Adipocyte (in vitro differentiated cells): ENCODE results near the gene LFNG.
A peak's percentile ranks its signal among the peaks of the same experiment; 100 is the strongest.

Experiments used
- DNase-seq: peaks from one replicate; pipeline ENCODE4 v3.0.0-alpha.2; 2015; ENCODE audit warnings: low read depth
- H3K27me3 ChIP-seq: replicated peaks from 2 replicates; pipeline ENCODE4 v1.7.0; 2013; ENCODE audit warnings: mild to moderate bottlenecking, low read length, moderate library complexity; ENCODE audit not compliant: control insufficient read depth, insufficient read depth
- H3K36me3 ChIP-seq: 2 replicates; pipeline ENCODE4 v1.7.0; 2013; ENCODE audit warnings: low read length, mild to moderate bottlenecking, moderate library complexity; ENCODE audit not compliant: control insufficient read depth, insufficient read depth, severe bottlenecking
- H3K4me1 ChIP-seq: 2 replicates; pipeline ENCODE4 v1.7.0; 2013; ENCODE audit warnings: mild to moderate bottlenecking, low read length, moderate library complexity; ENCODE audit not compliant: control insufficient read depth, insufficient read depth
- H3K4me3 ChIP-seq: 2 replicates; pipeline ENCODE4 v1.7.0; 2013; ENCODE audit warnings: mild to moderate bottlenecking, low read length, moderate library complexity
- H3K9ac ChIP-seq: 2 replicates; pipeline ENCODE4 v1.7.0; 2013; ENCODE audit warnings: mild to moderate bottlenecking, low read length, moderate library complexity
- H3K9me3 ChIP-seq: 2 replicates; pipeline ENCODE4 v1.7.0; 2013; ENCODE audit warnings: mild to moderate bottlenecking, low read length, moderate library complexity; ENCODE audit not compliant: control insufficient read depth

Gene LFNG

GRCh38 chr7:2487586-2488271 is 31.8 kb upstream of the LFNG start:
- Histone ChIP-seq H3K4me3 (peak overlapping the region; percentile 28), H3K27me3 (no peaks in the 10 kb centered on the region), H3K9ac (peak overlapping the region; percentile 70), H3K4me1 (peaks cover 28% of the 10 kb centered on the region), H3K9me3 (peaks cover 7% of the 10 kb centered on the region), H3K36me3 (no peaks in the 10 kb centered on the region)
- no peak for DNase-seq

GRCh38 chr7:2488272-2488645 is 31.3 kb upstream of the LFNG start:
- H3K9me3 ChIP-seq = peaks cover 2% of the 10 kb centered on the region
- H3K27me3 ChIP-seq = no peaks in the 10 kb centered on the region
- H3K9ac ChIP-seq = peak overlapping the region; percentile 70
- peak; percentile 70 for DNase-seq
- H3K4me3 ChIP-seq = peak overlapping the region; percentile 28
- H3K36me3 ChIP-seq = no peaks in the 10 kb centered on the region
- peaks cover 34% of the 10 kb centered on the region for H3K4me1 ChIP-seq

DNA sequence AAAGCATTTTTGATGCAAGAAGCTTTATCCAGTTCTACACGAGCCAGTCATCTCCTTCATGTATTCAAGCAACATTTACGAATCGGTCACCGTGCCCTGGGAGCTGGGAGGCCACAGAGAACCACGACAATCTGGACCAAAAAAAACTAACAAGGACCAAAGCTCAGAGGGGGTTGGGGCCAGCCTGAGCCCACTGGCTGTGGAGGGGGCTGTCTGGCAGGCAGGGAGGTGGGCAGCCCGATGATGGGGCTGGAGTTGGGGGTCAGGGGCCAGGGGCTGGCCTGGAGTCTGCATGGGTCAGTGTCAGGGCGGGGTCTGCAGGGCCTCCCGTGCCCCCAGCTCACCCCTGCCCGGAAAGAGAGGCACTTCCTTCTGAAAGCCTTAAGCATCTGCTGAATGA is 30.9 kb upstream of the LFNG start:
- Histone ChIP-seq H3K27me3 (no peaks in the 10 kb centered on the region), H3K4me3 (peak overlapping the region; percentile 28), H3K9ac (peak overlapping the region; percentile 70), H3K9me3 (no peaks in the 10 kb centered on the region), H3K36me3 (no peaks in the 10 kb centered on the region), H3K4me1 (peaks cover 38% of the 10 kb centered on the region)
- no peak for DNase-seq

- Histone ChIP-seq H3K27me3 (peaks cover 3% of the 10 kb centered on the region), H3K36me3 (no peaks in the 10 kb centered on the region), H3K9ac (no peak overlapping the region), H3K4me3 (no peak overlapping the region), H3K4me1 (peaks cover 41% of the 10 kb centered on the region), H3K9me3 (no peaks in the 10 kb centered on the region)
- DNase-seq = no peak
Measured at GRCh38 chr7:2490181-2490651, 29.4 kb upstream of the LFNG start.

GRCh38 chr7:2492038-2492437 is 27.5 kb upstream of the LFNG start:
- Histone ChIP-seq H3K27me3 (peaks cover 5% of the 10 kb centered on the region), H3K9ac (no peak overlapping the region), H3K9me3 (no peaks in the 10 kb centered on the region), H3K4me3 (no peak overlapping the region), H3K36me3 (no peaks in the 10 kb centered on the region), H3K4me1 (peaks cover 41% of the 10 kb centered on the region)
- DNase-seq = no peak

DNA sequence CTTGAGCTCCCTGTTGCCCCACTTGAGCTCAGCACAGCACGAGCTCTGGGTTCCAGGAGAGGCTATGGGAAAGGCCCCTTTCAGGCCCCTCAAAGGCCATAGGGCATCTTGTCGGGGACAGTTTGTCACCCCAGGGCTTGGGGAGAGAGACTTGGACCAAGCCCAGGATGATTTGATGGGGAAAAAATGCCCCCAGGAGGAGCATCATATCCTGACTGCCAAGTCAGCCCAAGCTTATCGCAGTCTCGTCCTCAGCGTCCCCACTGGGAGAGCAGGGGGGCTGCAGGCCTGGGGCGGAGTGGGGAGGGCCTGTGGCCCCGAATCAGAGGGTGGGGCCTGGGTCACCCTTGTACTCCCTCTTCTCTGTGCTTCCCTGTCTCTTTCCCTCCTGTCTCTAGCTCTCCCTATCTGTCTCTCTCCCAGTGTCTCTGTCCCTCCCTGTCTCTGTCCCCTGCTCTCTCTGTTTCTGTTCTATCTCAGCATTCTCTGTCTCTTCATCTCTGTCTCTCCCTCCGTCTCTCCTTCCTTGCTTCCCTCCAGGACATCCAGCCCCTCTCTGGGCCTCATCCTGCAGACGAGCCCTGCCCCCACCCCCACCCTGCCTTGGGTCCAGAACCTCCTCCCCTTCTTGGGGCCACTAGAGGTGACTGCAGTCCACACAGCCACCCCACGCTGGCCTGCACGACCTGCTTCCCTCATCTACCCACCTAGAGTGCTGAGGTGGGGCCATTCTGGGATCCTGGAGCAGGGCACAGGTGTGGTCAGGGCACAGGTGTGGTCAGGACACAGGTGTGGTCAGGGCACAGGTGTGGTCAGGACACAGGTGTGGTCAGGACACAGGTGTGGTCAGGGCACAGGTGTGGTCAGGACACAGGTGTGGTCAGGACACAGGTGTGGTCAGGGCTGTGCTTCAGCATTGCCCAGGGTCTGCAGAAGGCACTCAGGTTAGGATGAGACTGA is 26.1 kb upstream of the LFNG start:
- peaks cover 11% of the 10 kb centered on the region for H3K27me3 ChIP-seq
- H3K9ac ChIP-seq = peak overlapping the region; percentile 20
- no peak for DNase-seq
- H3K9me3 ChIP-seq = no peaks in the 10 kb centered on the region
- H3K36me3 ChIP-seq = no peaks in the 10 kb centered on the region
- H3K4me1 ChIP-seq = peaks cover 28% of the 10 kb centered on the region
- H3K4me3 ChIP-seq = no peak overlapping the region

GRCh38 chr7:2494191-2495130 is 25.1 kb upstream of the LFNG start:
- peaks cover 18% of the 10 kb centered on the region for H3K4me1 ChIP-seq
- no peaks in the 10 kb centered on the region for H3K36me3 ChIP-seq
- H3K4me3 ChIP-seq = no peak overlapping the region
- DNase-seq = no peak
- no peaks in the 10 kb centered on the region for H3K9me3 ChIP-seq
- H3K27me3 ChIP-seq = peaks cover 11% of the 10 kb centered on the region
- H3K9ac ChIP-seq = no peak overlapping the region

- H3K9me3 ChIP-seq = no peaks in the 10 kb centered on the region
- H3K36me3 ChIP-seq = no peaks in the 10 kb centered on the region
- no peak overlapping the region for H3K9ac ChIP-seq
- H3K27me3 ChIP-seq = peaks cover 11% of the 10 kb centered on the region
- H3K4me1 ChIP-seq = peaks cover 13% of the 10 kb centered on the region
- H3K4me3 ChIP-seq = no peak overlapping the region
- no peak for DNase-seq
Measured at GRCh38 chr7:2495418-2496299, 23.9 kb upstream of the LFNG start.

DNA sequence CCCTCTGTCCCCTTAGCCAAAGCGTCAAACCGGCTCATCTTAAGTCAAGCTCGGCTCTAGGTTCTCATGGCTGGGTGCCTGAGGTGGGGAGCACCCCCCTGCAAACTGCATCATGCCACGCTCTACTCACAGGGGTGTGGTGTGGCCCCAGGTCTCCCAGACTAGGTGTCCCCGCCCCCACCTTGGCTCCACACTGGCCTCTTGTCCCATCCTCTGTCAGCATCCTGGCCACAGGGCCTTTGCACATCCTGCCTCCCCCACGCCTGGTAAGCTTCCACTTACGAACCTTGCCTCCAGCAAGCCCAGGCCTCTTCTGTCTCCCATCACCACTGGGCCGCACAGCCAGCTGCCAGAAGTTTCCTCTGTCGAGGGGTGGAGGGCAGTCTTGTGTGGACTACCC is 23.2 kb upstream of the LFNG start:
- no peaks in the 10 kb centered on the region for H3K36me3 ChIP-seq
- peaks cover 11% of the 10 kb centered on the region for H3K27me3 ChIP-seq
- no peak overlapping the region for H3K9ac ChIP-seq
- H3K4me3 ChIP-seq = no peak overlapping the region
- DNase-seq = no peak
- no peaks in the 10 kb centered on the region for H3K9me3 ChIP-seq
- H3K4me1 ChIP-seq = peaks cover 13% of the 10 kb centered on the region

GRCh38 chr7:2497065-2497464 is 22.5 kb upstream of the LFNG start:
- Histone ChIP-seq H3K4me3 (no peak overlapping the region), H3K9me3 (no peaks in the 10 kb centered on the region), H3K4me1 (peaks cover 13% of the 10 kb centered on the region), H3K9ac (no peak overlapping the region), H3K27me3 (peaks cover 11% of the 10 kb centered on the region), H3K36me3 (no peaks in the 10 kb centered on the region)
- DNase-seq = no peak
